Mesenchymal stem cell (in vitro differentiated cells and primary cell): ENCODE measurements around the gene CEP72.

ENCODE experiments used
- DNase-seq: peaks from one replicate; pipeline ENCODE4 v3.0.0-alpha.2; 2013
- H2AFZ ChIP-seq: one replicate; pipeline ENCODE4 v1.6.1; 2013; ENCODE audit warnings: low read depth, mild to moderate bottlenecking, control low read depth, inconsistent platforms, low read length, moderate library complexity
- H2AK5ac ChIP-seq: 2 replicates; pipeline ENCODE4 v1.6.1; 2013; ENCODE audit warnings: low read length, moderate library complexity, mild to moderate bottlenecking, inconsistent platforms; ENCODE audit not compliant: severe bottlenecking
- H2BK120ac ChIP-seq: one replicate; pipeline ENCODE4 v1.6.1; 2013; ENCODE audit warnings: low read depth, mild to moderate bottlenecking, inconsistent platforms, low read length, moderate library complexity
- H2BK12ac ChIP-seq, 2 experiments: one replicate each; pipeline ENCODE4 v1.6.1; 2013; ENCODE audit warnings: inconsistent platforms in 2 of 2, low read length in 2 of 2, mild to moderate bottlenecking in 2 of 2, moderate library complexity in 2 of 2, control low read depth in 1 of 2
- H2BK15ac ChIP-seq: one replicate; pipeline ENCODE4 v1.6.1; 2013; ENCODE audit warnings: mild to moderate bottlenecking, low read depth, inconsistent platforms; ENCODE audit not compliant: poor library complexity, severe bottlenecking
- H2BK5ac ChIP-seq: 2 replicates; pipeline ENCODE4 v1.6.1; 2013; ENCODE audit warnings: low read depth, mild to moderate bottlenecking, low read length, control low read depth, inconsistent platforms; ENCODE audit not compliant: poor library complexity, severe bottlenecking
- H3K14ac ChIP-seq, 2 experiments: one replicate each; pipeline ENCODE4 v1.6.1; 2013; ENCODE audit warnings: inconsistent platforms in 2 of 2, low read length in 2 of 2, control low read depth in 1 of 2, mild to moderate bottlenecking in 1 of 2, moderate library complexity in 1 of 2
- H3K18ac ChIP-seq, 2 experiments: one replicate each; pipeline ENCODE4 v1.6.1; 2013; ENCODE audit warnings: inconsistent platforms in 2 of 2, low read length in 2 of 2, control low read depth in 1 of 2, low read depth in 1 of 2, mild to moderate bottlenecking in 1 of 2
- H3K23ac ChIP-seq, 2 experiments: one replicate each; pipeline ENCODE4 v1.6.1; 2013; ENCODE audit warnings: inconsistent platforms in 2 of 2, low read length in 2 of 2, mild to moderate bottlenecking in 2 of 2, moderate library complexity in 2 of 2, control low read depth in 1 of 2
- H3K27ac ChIP-seq: 2 replicates; pipeline ENCODE4 v1.5.1; 2013; ENCODE audit warnings: mild to moderate bottlenecking, moderate library complexity, low read length, control low read depth, inconsistent platforms; ENCODE audit not compliant: poor library complexity, severe bottlenecking
- H3K27me3 ChIP-seq, 2 experiments: 2 replicates each; pipeline versions ENCODE4 v1.6.1 to v1.7.0; 2013; ENCODE audit warnings: low read length in 2 of 2, mild to moderate bottlenecking in 2 of 2, moderate library complexity in 2 of 2, control low read depth in 1 of 2, inconsistent platforms in 1 of 2; ENCODE audit not compliant: control insufficient read depth in 1 of 2, insufficient read depth in 1 of 2
- H3K36me3 ChIP-seq, 2 experiments: 2 replicates each; pipeline versions ENCODE4 v1.6.1 to v1.7.0; 2013; ENCODE audit warnings: low read length in 2 of 2, control low read depth in 1 of 2, inconsistent platforms in 1 of 2, low read depth in 1 of 2, mild to moderate bottlenecking in 1 of 2; ENCODE audit not compliant: insufficient read depth in 2 of 2, control insufficient read depth in 1 of 2
- H3K4ac ChIP-seq, 2 experiments: one replicate each; pipeline ENCODE4 v1.6.1; 2013; ENCODE audit warnings: inconsistent platforms in 2 of 2, low read length in 2 of 2, mild to moderate bottlenecking in 2 of 2, moderate library complexity in 2 of 2, control low read depth in 1 of 2, low read depth in 1 of 2
- H3K4me1 ChIP-seq: 2 replicates; pipeline ENCODE4 v1.6.1; 2013; ENCODE audit warnings: low read depth, low read length, control low read depth; ENCODE audit not compliant: control insufficient read depth, insufficient read depth
- H3K4me2 ChIP-seq: 2 replicates; pipeline ENCODE4 v1.6.1; 2013; ENCODE audit warnings: low read length, mild to moderate bottlenecking, inconsistent platforms; ENCODE audit not compliant: poor library complexity, severe bottlenecking
- H3K4me3 ChIP-seq, 2 experiments: 2 replicates each; pipeline versions ENCODE4 v1.5.1 to v1.7.0; 2013; ENCODE audit warnings: low read length in 2 of 2, mild to moderate bottlenecking in 2 of 2, control low read depth in 1 of 2, low read depth in 1 of 2; ENCODE audit not compliant: insufficient read depth in 1 of 2
- H3K79me1 ChIP-seq: replicated peaks from 2 replicates; pipeline ENCODE4 v1.6.1; 2013; ENCODE audit warnings: mild to moderate bottlenecking, control low read depth, low read length, inconsistent platforms; ENCODE audit not compliant: poor library complexity, severe bottlenecking
- H3K9ac ChIP-seq: 2 replicates; pipeline ENCODE4 v1.7.0; 2013; ENCODE audit warnings: mild to moderate bottlenecking, low read length, moderate library complexity
- H3K9me3 ChIP-seq: 2 replicates; pipeline ENCODE4 v1.7.0; 2013; ENCODE audit warnings: mild to moderate bottlenecking, low read length; ENCODE audit not compliant: control insufficient read depth
- H4K8ac ChIP-seq: one replicate; pipeline ENCODE4 v1.6.1; 2013; ENCODE audit warnings: inconsistent platforms, mild to moderate bottlenecking, low read length, moderate library complexity
- H4K91ac ChIP-seq: one replicate; pipeline ENCODE4 v1.6.1; 2013; ENCODE audit warnings: mild to moderate bottlenecking, low read length, inconsistent platforms
- WGBS: methylation state at CpG from one replicate; pipeline ENCODE4 v1.1.7; 2013; ENCODE audit warnings: mixed read lengths; 5-methylcytosine and 5-hydroxymethylcytosine counted together

Gene CEP72

DNA sequence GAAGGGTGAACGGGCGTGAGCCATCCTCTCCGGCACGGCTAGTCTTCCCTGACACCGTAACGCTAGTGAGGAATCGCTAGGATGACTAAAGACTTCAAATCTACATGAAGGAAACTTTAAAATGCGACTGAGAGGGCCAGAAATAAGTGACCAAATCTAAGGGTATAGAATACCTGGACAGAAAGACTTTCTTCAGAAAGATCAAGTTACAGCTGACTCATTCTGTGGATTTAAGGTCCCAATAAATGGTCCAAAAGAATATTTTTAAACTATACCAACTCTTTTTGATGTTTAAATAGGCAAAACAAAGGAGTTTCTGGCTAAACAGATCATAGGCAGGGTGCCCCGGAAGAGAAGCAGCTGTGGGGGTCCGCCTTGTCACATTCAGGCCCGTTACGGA, 38.9 kb upstream of the CEP72 start:
- H3K4ac ChIP-seq, result no peak overlapping the region
- no peak overlapping the region for H3K18ac ChIP-seq
- H3K9me3 ChIP-seq, result peaks cover 15% of the 10 kb centered on the region
- peaks cover 30 to 76% of the 10 kb centered on the region in 2 experiments for H3K27me3 ChIP-seq
- H2AK5ac ChIP-seq, result no peak overlapping the region
- 93% methylated on average over 11 of the region's 12 CpGs for WGBS
- H4K91ac ChIP-seq, result no peak overlapping the region
- H3K4me1 ChIP-seq, result no peaks in the 10 kb centered on the region
- no peak overlapping the region for H2BK12ac ChIP-seq
- H3K79me1 ChIP-seq, result no peaks in the 10 kb centered on the region
- H2BK5ac ChIP-seq, result no peak overlapping the region
- no peak overlapping the region for H3K27ac ChIP-seq
- no peak overlapping the region for H2BK120ac ChIP-seq
- no peak overlapping the region for H3K14ac ChIP-seq
- H3K4me2 ChIP-seq, result no peak overlapping the region
- no peak overlapping the region for H2AFZ ChIP-seq
- H2BK15ac ChIP-seq, result no peak overlapping the region
- H3K36me3 ChIP-seq, result peaks cover 0 to 2% of the 10 kb centered on the region in 2 experiments
- no peak overlapping the region for H3K9ac ChIP-seq
- no peak for DNase-seq
- no peak overlapping the region for H4K8ac ChIP-seq
- H3K4me3 ChIP-seq, result no peak overlapping the region
- no peak overlapping the region for H3K23ac ChIP-seq

DNA sequence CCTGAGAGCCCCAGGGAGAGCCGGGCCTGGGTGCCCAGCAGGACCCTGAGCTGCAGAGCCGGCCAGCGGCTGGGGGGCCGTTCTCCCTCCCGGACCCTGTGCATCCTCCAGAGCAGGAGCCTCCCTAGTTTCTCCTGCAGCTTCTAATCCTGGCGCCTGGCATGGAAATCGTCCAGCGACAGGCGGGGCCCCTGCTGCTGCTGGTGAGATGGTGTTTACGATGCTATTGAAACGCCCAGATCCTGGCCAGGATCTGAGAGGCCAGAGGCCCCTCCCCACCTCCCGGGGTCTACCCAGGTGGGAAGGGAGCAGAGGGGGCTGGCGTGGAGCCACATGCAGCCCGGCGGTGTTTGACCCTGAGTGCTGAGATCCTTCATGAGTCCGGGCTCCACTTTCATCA, 38.2 kb upstream of the CEP72 start:
- Histone ChIP-seq H3K36me3 (peaks cover 0 to 2% of the 10 kb centered on the region in 2 experiments), H3K79me1 (no peaks in the 10 kb centered on the region), H3K4ac (no peak overlapping the region), H3K4me3 (no peak overlapping the region), H2BK120ac (no peak overlapping the region), H2BK12ac (no peak overlapping the region), H2AK5ac (no peak overlapping the region), H3K4me1 (no peaks in the 10 kb centered on the region), H4K91ac (no peak overlapping the region), H3K9ac (no peak overlapping the region), H3K27me3 (peaks cover 25 to 75% of the 10 kb centered on the region in 2 experiments), H3K23ac (no peak overlapping the region), H2AFZ (no peak overlapping the region), H4K8ac (no peak overlapping the region), H3K14ac (no peak overlapping the region), H2BK15ac (no peak overlapping the region), H2BK5ac (no peak overlapping the region), H3K4me2 (no peak overlapping the region), H3K18ac (no peak overlapping the region), H3K9me3 (peaks cover 17% of the 10 kb centered on the region), H3K27ac (no peak overlapping the region)
- no peak for DNase-seq
- WGBS, result 64% methylated on average over 16 of the region's 16 CpGs

DNA sequence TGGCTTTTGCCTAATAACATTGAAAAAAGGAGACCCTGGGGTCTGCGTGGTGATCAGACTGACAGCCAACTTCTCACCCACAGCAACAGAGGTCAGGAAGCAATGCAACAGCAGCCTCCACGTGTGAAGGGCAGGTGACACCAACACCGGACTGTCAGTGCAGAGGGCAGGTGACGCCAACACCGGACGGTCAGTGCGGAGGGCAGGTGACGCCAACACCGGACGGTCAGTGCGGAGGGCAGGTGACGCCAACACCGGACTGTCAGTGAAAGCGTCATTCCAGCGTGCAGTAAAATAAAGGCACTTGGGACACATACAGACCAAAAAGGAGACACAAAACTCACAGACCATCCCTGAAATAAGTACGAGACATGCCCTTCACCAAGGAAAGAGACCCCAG, 37.2 kb upstream of the CEP72 start:
- peaks cover 17% of the 10 kb centered on the region for H3K9me3 ChIP-seq
- no peak overlapping the region for H4K8ac ChIP-seq
- H3K27me3 ChIP-seq, result peaks cover 33 to 75% of the 10 kb centered on the region in 2 experiments
- no peak overlapping the region for H3K4ac ChIP-seq
- H2AK5ac ChIP-seq, result no peak overlapping the region
- DNase-seq, result no peak
- H3K18ac ChIP-seq, result no peak overlapping the region
- no peak overlapping the region for H3K14ac ChIP-seq
- no peak overlapping the region for H2BK120ac ChIP-seq
- no peak overlapping the region for H4K91ac ChIP-seq
- no peak overlapping the region for H3K23ac ChIP-seq
- H2BK15ac ChIP-seq, result no peak overlapping the region
- H3K4me3 ChIP-seq, result no peak overlapping the region
- H3K4me1 ChIP-seq, result no peaks in the 10 kb centered on the region
- H3K79me1 ChIP-seq, result no peaks in the 10 kb centered on the region
- no peak overlapping the region for H2BK12ac ChIP-seq
- WGBS, result 87% methylated on average over 16 of the region's 16 CpGs
- H3K36me3 ChIP-seq, result peaks cover 0 to 2% of the 10 kb centered on the region in 2 experiments
- H3K27ac ChIP-seq, result no peak overlapping the region
- H2BK5ac ChIP-seq, result no peak overlapping the region
- H3K9ac ChIP-seq, result no peak overlapping the region
- H3K4me2 ChIP-seq, result no peak overlapping the region
- no peak overlapping the region for H2AFZ ChIP-seq

DNA sequence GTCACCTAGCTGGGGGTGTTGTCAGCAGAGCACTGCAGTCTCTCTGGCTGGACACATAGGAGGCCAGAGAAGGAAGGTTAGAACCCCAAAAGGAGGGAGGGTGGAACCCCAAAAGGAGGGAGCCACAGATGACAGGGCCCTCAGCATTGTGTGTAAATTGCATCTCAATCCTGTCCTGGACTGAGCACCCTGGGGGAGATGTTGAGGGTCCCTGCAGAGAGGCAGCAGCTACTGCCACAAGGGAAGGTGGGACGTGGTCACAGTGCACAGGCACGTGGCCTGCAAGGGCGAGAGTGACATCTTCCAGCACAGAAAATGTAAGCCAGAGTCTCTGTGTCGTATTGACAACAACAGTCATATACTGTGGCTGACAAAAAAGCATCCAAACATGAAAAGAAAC, 36.5 kb upstream of the CEP72 start:
- no peak overlapping the region for H4K8ac ChIP-seq
- no peak overlapping the region for H3K18ac ChIP-seq
- no peak overlapping the region for H3K9ac ChIP-seq
- no peak for DNase-seq
- no peak overlapping the region for H3K27ac ChIP-seq
- H3K9me3 ChIP-seq, result peaks cover 17% of the 10 kb centered on the region
- no peaks in the 10 kb centered on the region for H3K79me1 ChIP-seq
- no peak overlapping the region for H3K4me2 ChIP-seq
- no peak overlapping the region for H4K91ac ChIP-seq
- peaks cover 0 to 2% of the 10 kb centered on the region in 2 experiments for H3K36me3 ChIP-seq
- no peak overlapping the region for H2BK12ac ChIP-seq
- no peak overlapping the region for H3K14ac ChIP-seq
- H2BK5ac ChIP-seq, result no peak overlapping the region
- no peaks in the 10 kb centered on the region for H3K4me1 ChIP-seq
- H3K4me3 ChIP-seq, result no peak overlapping the region
- WGBS, result 55% methylated on average over 4 of the region's 4 CpGs
- no peak overlapping the region for H3K4ac ChIP-seq
- H3K23ac ChIP-seq, result no peak overlapping the region
- no peak overlapping the region for H2BK120ac ChIP-seq
- no peak overlapping the region for H2BK15ac ChIP-seq
- H2AFZ ChIP-seq, result no peak overlapping the region
- no peak overlapping the region for H2AK5ac ChIP-seq
- peaks cover 39 to 77% of the 10 kb centered on the region in 2 experiments for H3K27me3 ChIP-seq
